ENCODE measurements around the gene MICAL3. TPM values are rescaled to one million over a fixed set of nuclear protein-coding genes. Genes with fewer than 3 reads are reported as not detected.
A peak's percentile ranks its signal among the peaks of the same experiment; 100 is the strongest.
"Not testable (repeated sequence)": the region's sequence is repeated elsewhere in the genome, so short reads cannot be mapped to it uniquely, and the experiment has no call there.

The MICAL3 gene
- total RNA-seq, 3 donors from 2014 or later, result 33.9 to 39.6 (median 35.1) TPM

GRCh38 chr22:17988800-17989513 lies 35.4 kb downstream of the MICAL3 start:
- H3K4me1 Mint-ChIP-seq (ENCODE audit: low read depth), result peaks cover 29% of the 10 kb centered on the region
- H3K36me3 Mint-ChIP-seq (ENCODE audit: insufficient read depth), result no peaks in the 10 kb centered on the region
- no peaks in the 10 kb centered on the region for H3K9me3 Mint-ChIP-seq
- DNase-seq (no peak), ATAC-seq (no peak)
- H3K27me3 Mint-ChIP-seq (ENCODE audit: low read depth), result no peaks in the 10 kb centered on the region
- H3K4me3 Mint-ChIP-seq, result no peak overlapping the region

- Mint-ChIP-seq H3K27me3 (ENCODE audit: low read depth) (no peaks in the 10 kb centered on the region), H3K9me3 (no peaks in the 10 kb centered on the region), H3K36me3 (ENCODE audit: insufficient read depth) (no peaks in the 10 kb centered on the region), H3K4me1 (ENCODE audit: low read depth) (peaks cover 43% of the 10 kb centered on the region), H3K4me3 (no peak overlapping the region)
- DNase-seq, result no peak
- no peak for ATAC-seq
These were observed 38.8 kb downstream of the MICAL3 start for GRCh38 chr22:17985606-17986005.

- peaks cover 48% of the 10 kb centered on the region for H3K4me1 Mint-ChIP-seq (ENCODE audit: low read depth)
- H3K36me3 Mint-ChIP-seq (ENCODE audit: insufficient read depth); H3K27me3 Mint-ChIP-seq (ENCODE audit: low read depth); H3K9me3 Mint-ChIP-seq; ATAC-seq; DNase-seq; H3K4me3 Mint-ChIP-seq: not testable (repeated sequence)
These were observed 39.3 kb downstream of the MICAL3 start for GRCh38 chr22:17985071-17985470.

GRCh38 chr22:17984114-17984513 lies 40.2 kb downstream of the MICAL3 start:
- DNase-seq, result no peak

GRCh38 chr22:17982572-17983141 lies 41.7 kb downstream of the MICAL3 start:
- no peak for ATAC-seq
- Mint-ChIP-seq H3K4me3 (no peak overlapping the region), H3K36me3 (ENCODE audit: insufficient read depth) (no peaks in the 10 kb centered on the region), H3K9me3 (no peaks in the 10 kb centered on the region), H3K27me3 (ENCODE audit: low read depth) (no peaks in the 10 kb centered on the region), H3K4me1 (ENCODE audit: low read depth) (peaks cover 40% of the 10 kb centered on the region)
- no peak for DNase-seq

More at GRCh38 chr22:17984114-17984513, 40.2 kb downstream of the MICAL3 start:
- ATAC-seq, result no peak
- H3K9me3 Mint-ChIP-seq, result no peaks in the 10 kb centered on the region
- H3K4me1 Mint-ChIP-seq (ENCODE audit: low read depth), result peaks cover 48% of the 10 kb centered on the region
- no peaks in the 10 kb centered on the region for H3K27me3 Mint-ChIP-seq (ENCODE audit: low read depth)
- H3K36me3 Mint-ChIP-seq (ENCODE audit: insufficient read depth), result no peaks in the 10 kb centered on the region
- no peak overlapping the region for H3K4me3 Mint-ChIP-seq

GRCh38 chr22:17981497-17981896 lies 42.9 kb downstream of the MICAL3 start:
- Mint-ChIP-seq H3K36me3 (ENCODE audit: insufficient read depth) (no peaks in the 10 kb centered on the region), H3K4me1 (ENCODE audit: low read depth) (peaks cover 40% of the 10 kb centered on the region), H3K27me3 (ENCODE audit: low read depth) (no peaks in the 10 kb centered on the region), H3K9me3 (no peaks in the 10 kb centered on the region), H3K4me3 (no peak overlapping the region)
- ATAC-seq, result no peak
- no peak for DNase-seq

- no peaks in the 10 kb centered on the region for H3K36me3 Mint-ChIP-seq (ENCODE audit: insufficient read depth)
- no peaks in the 10 kb centered on the region for H3K9me3 Mint-ChIP-seq
- DNase-seq (peak; percentile 18), ATAC-seq (peak; percentile 84 to 92)
- no peaks in the 10 kb centered on the region for H3K27me3 Mint-ChIP-seq (ENCODE audit: low read depth)
- peak overlapping the region; percentile 59 for H3K4me3 Mint-ChIP-seq
- peaks cover 40% of the 10 kb centered on the region for H3K4me1 Mint-ChIP-seq (ENCODE audit: low read depth)
These were observed 43.7 kb downstream of the MICAL3 start for GRCh38 chr22:17980638-17981051.

GRCh38 chr22:17980015-17980590 lies 44.3 kb downstream of the MICAL3 start:
- peak overlapping the region; percentile 59 for H3K4me3 Mint-ChIP-seq
- H3K4me1 Mint-ChIP-seq (ENCODE audit: low read depth), result peaks cover 35% of the 10 kb centered on the region
- no peaks in the 10 kb centered on the region for H3K9me3 Mint-ChIP-seq
- DNase-seq, result no peak
- no peaks in the 10 kb centered on the region for H3K36me3 Mint-ChIP-seq (ENCODE audit: insufficient read depth)
- H3K27me3 Mint-ChIP-seq (ENCODE audit: low read depth), result no peaks in the 10 kb centered on the region
- no peak for ATAC-seq

DNA sequence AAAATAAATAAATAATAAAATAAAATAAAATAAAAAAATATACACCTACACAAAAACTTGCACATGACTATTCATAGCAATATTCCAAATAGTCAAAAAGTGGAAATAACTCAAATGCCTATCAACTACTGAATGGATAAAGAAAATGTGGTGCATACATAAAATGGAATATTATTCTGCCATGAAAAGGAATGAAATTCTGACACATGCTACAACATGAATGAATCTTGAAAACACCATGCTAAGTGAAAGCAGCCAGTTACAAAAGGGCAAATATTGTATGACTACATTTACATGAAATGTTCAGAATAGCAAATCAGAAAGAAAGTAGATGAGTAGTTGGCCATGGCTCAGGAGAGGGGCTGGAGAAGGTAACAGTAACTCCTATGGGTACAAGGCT lies 46.3 kb downstream of the MICAL3 start:
- no peak overlapping the region for H3K4me3 Mint-ChIP-seq
- peaks cover 22% of the 10 kb centered on the region for H3K4me1 Mint-ChIP-seq (ENCODE audit: low read depth)
- H3K36me3 Mint-ChIP-seq (ENCODE audit: insufficient read depth), result no peaks in the 10 kb centered on the region
- H3K9me3 Mint-ChIP-seq, result no peaks in the 10 kb centered on the region
- no peaks in the 10 kb centered on the region for H3K27me3 Mint-ChIP-seq (ENCODE audit: low read depth)
- DNase-seq (no peak), ATAC-seq (no peak)

- peaks cover 21% of the 10 kb centered on the region for H3K4me1 Mint-ChIP-seq (ENCODE audit: low read depth)
- no peak for ATAC-seq
These were observed 47.0 kb downstream of the MICAL3 start for GRCh38 chr22:17977371-17977770.

GRCh38 chr22:17976121-17976520 lies 48.2 kb downstream of the MICAL3 start:
- Mint-ChIP-seq H3K36me3 (ENCODE audit: insufficient read depth) (no peaks in the 10 kb centered on the region), H3K4me3 (no peak overlapping the region), H3K27me3 (ENCODE audit: low read depth) (no peaks in the 10 kb centered on the region), H3K9me3 (no peaks in the 10 kb centered on the region), H3K4me1 (ENCODE audit: low read depth) (peaks cover 20% of the 10 kb centered on the region)
- ATAC-seq, result no peak
- DNase-seq, result no peak

More at GRCh38 chr22:17977371-17977770, 47.0 kb downstream of the MICAL3 start:
- no peak overlapping the region for H3K4me3 Mint-ChIP-seq
- no peaks in the 10 kb centered on the region for H3K27me3 Mint-ChIP-seq (ENCODE audit: low read depth)
- no peaks in the 10 kb centered on the region for H3K9me3 Mint-ChIP-seq
- DNase-seq, result no peak
- no peaks in the 10 kb centered on the region for H3K36me3 Mint-ChIP-seq (ENCODE audit: insufficient read depth)

DNA sequence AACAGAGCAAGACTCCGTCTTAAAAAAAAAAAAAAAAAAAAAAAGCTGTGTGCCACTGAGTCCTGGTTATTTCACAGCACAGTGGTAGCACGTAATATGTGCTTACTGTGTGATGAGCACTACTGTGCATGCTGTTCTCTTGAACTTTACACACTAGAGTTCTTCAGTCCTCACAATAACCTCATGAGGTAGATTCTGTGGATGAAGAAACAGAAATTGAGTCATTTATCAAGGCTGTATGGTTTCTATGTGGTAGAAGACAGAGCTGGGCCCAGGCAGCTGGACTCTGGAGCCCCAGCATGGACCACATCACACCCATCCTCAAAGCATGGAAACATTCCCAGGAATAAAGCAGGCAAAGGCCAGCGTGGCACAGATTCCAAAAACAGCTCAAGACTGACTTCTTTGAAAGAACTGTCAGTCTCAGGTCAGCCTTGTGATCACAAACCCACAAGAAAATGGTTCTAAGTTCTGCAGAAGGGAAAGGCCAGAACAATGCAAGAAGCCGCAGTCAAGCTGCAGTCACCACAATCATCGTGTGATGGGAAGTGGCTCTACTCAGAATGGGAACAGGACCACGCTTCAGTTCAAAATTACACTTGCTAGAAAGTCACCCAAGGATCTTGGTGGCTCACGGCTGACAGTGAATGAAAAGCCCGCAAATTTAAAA lies 49.5 kb downstream of the MICAL3 start:
- Mint-ChIP-seq H3K27me3 (ENCODE audit: low read depth) (no peaks in the 10 kb centered on the region), H3K9me3 (no peaks in the 10 kb centered on the region), H3K4me3 (no peak overlapping the region), H3K36me3 (ENCODE audit: insufficient read depth) (no peaks in the 10 kb centered on the region), H3K4me1 (ENCODE audit: low read depth) (peaks cover 9% of the 10 kb centered on the region)
- DNase-seq (no peak), ATAC-seq (peak; percentile 37 to 59)

DNA sequence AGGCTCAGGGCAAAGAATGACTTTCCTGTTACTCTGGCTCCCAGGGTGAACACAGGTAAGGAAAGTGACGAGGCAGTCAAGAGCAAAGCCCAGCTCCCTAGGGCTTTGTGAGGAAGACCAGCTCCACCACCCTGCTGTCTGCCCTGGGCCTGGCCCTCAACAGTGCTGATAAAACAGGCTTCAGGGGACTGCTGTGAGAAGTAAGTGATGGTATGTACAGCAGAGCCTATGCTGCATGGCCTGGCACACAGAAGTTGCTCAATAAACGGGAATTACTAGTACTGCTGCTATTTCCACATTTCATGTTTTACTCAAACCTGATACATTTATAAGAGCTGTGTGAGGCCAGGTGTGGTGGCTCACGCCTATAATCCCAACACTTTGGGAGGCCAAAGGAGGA lies 50.3 kb downstream of the MICAL3 start:
- DNase-seq, result no peak
- Mint-ChIP-seq H3K4me3 (no peak overlapping the region), H3K36me3 (ENCODE audit: insufficient read depth) (peaks cover 6% of the 10 kb centered on the region), H3K27me3 (ENCODE audit: low read depth) (no peaks in the 10 kb centered on the region), H3K4me1 (ENCODE audit: low read depth) (peaks cover 4% of the 10 kb centered on the region), H3K9me3 (no peaks in the 10 kb centered on the region)
- no peak for ATAC-seq

GRCh38 chr22:17973217-17973616 lies 51.1 kb downstream of the MICAL3 start:
- no peak overlapping the region for H3K4me3 Mint-ChIP-seq
- no peaks in the 10 kb centered on the region for H3K27me3 Mint-ChIP-seq (ENCODE audit: low read depth)
- no peak for ATAC-seq
- peaks cover 4% of the 10 kb centered on the region for H3K4me1 Mint-ChIP-seq (ENCODE audit: low read depth)
- no peak for DNase-seq
- H3K36me3 Mint-ChIP-seq (ENCODE audit: insufficient read depth), result peaks cover 6% of the 10 kb centered on the region
- H3K9me3 Mint-ChIP-seq, result no peaks in the 10 kb centered on the region
